Skeletal muscle tissue (tissue), 4 donors: ENCODE measurements around the gene USH2A. TPM values are rescaled to one million over a fixed set of nuclear protein-coding genes. Genes with fewer than 3 reads are reported as not detected.

Experiments used
- H3K27ac ChIP-seq: one replicate; pipeline ENCODE4 v1.7.0; 2013; ENCODE audit warnings: mild to moderate bottlenecking, low read depth, low read length, inconsistent platforms
- H3K27me3 ChIP-seq, 3 donors: one replicate each; pipeline ENCODE4 v1.7.0; 2013; ENCODE audit warnings: low read length in 3 of 3; ENCODE audit not compliant: control insufficient read depth in 3 of 3, insufficient read depth in 3 of 3
- H3K36me3 ChIP-seq, 3 donors: one replicate each; pipeline ENCODE4 v1.7.0; 2013; ENCODE audit warnings: low read length in 3 of 3; ENCODE audit not compliant: control insufficient read depth in 3 of 3, insufficient read depth in 3 of 3
- H3K4me1 ChIP-seq, 3 donors: one replicate each; pipeline ENCODE4 v1.7.0; 2013; ENCODE audit warnings: low read length in 3 of 3, mild to moderate bottlenecking in 3 of 3; ENCODE audit not compliant: control insufficient read depth in 3 of 3, insufficient read depth in 3 of 3
- H3K4me3 ChIP-seq, 3 donors: one replicate each; pipeline ENCODE4 v1.7.0; 2013; ENCODE audit warnings: low read length in 3 of 3
- H3K9ac ChIP-seq, 3 donors: one replicate each; pipeline ENCODE4 v1.7.0; 2013; ENCODE audit warnings: low read length in 3 of 3, mild to moderate bottlenecking in 3 of 3, moderate library complexity in 2 of 3, low read depth in 1 of 3
- H3K9me3 ChIP-seq, 3 donors: one replicate each; pipeline ENCODE4 v1.7.0; 2013; ENCODE audit warnings: low read length in 3 of 3; ENCODE audit not compliant: control insufficient read depth in 3 of 3
- total RNA-seq: library from RNA; depleted of rRNA; stranded (reverse); fragments of >200 nt; gene quantifications from one replicate; pipeline ENCODE4 v1.2.3, GENCODE V29; 2014
- donor health status: Osteomylitis.

The USH2A gene
- total RNA-seq, 1 donor from 2014 or later, result 0.52 TPM

DNA sequence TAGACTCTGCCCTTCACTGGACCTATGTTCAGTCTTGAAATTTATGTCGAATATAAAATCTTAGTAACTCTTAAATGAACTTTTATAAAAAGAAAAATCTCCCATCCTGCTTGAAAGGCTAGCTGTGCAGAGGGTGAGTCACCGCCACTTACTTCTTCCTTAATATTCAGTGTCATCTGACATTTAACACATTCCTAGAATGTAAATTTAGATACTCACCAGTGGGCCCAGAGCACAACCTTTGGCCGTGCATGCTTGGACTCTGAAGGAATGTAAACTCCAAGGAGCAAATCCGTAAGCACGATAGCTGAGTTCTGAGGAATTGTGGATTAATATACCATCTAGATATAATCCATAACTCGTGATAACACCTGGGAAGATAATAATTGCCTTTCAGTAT lies 452.8 kb downstream of the USH2A start:
- H3K4me3 ChIP-seq, result no peak overlapping the region
- no peak overlapping the region for H3K27ac ChIP-seq
- H3K36me3 ChIP-seq, result no peaks in the 10 kb centered on the region
- no peak overlapping the region for H3K9ac ChIP-seq
- no peaks in the 10 kb centered on the region for H3K27me3 ChIP-seq
- H3K4me1 ChIP-seq, result no peaks in the 10 kb centered on the region
- no peaks in the 10 kb centered on the region for H3K9me3 ChIP-seq

DNA sequence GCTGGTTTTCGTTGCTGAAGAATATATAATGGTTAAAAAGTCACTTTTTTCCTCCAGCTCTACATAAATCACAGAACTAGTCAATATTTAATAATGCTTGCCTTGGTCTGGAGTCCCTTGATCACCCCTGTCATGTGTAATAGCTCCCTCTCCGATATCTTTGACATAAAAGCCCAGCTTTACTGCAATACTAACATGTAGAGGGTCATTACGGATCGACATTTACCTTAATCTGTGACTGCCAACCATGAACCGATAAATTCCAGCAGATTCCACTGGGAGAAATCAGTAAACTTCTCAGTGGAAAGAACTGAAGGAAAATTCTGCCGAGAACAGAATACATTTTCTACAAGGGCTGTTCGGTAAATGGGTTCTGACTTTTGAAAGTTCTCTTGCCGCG lies 459.6 kb downstream of the USH2A start:
- no peaks in the 10 kb centered on the region for H3K9me3 ChIP-seq
- peaks cover 0 to 2% (median 0%) of the 10 kb centered on the region in 3 donors for H3K27me3 ChIP-seq
- no peaks in the 10 kb centered on the region for H3K36me3 ChIP-seq
- H3K9ac ChIP-seq, result no peak overlapping the region
- H3K27ac ChIP-seq, result no peak overlapping the region
- H3K4me1 ChIP-seq, result no peaks in the 10 kb centered on the region
- no peak overlapping the region for H3K4me3 ChIP-seq

DNA sequence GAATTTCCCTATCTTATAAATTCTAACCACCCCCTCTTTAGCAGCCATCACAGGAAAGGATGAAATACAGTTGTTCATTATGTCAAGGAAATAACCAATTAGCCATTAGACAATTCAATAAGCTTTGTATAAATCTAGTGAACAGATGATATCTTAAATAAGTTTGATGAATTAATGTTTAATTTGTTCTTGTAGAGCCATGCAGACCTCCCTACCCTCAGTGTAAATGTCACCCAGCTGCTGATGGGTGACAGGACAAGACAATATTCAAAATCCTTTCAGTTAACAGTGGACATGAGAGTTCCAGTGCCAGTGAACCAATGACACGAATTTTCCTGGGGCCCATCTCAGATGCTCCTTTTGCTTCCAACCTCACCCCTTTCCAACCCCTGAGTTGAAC lies 460.2 kb downstream of the USH2A start:
- no peak overlapping the region for H3K27ac ChIP-seq
- no peaks in the 10 kb centered on the region for H3K9me3 ChIP-seq
- no peaks in the 10 kb centered on the region for H3K36me3 ChIP-seq
- no peak overlapping the region for H3K4me3 ChIP-seq
- H3K27me3 ChIP-seq, result peaks cover 0 to 2% (median 0%) of the 10 kb centered on the region in 3 donors
- no peak overlapping the region for H3K9ac ChIP-seq
- no peaks in the 10 kb centered on the region for H3K4me1 ChIP-seq

DNA sequence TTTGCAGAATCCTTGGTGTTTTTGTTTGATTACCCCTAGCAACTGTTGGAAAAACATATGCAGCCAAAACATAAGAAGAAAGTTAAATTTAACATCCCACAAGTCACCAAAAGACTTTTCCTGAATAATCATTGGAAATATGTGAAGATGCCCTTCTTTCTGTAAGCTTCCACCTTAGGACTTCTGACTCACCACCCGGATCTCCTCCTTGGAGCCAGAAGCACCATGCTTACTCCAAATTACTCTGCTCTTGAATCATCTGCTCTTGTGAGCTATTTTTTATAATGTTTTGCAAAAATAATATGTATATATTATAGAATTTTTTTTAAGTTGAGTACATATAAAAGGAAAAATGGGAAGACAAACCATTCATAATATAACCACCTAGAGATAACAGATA lies 464.4 kb downstream of the USH2A start:
- Histone ChIP-seq H3K27me3 (peaks cover 0 to 7% (median 0%) of the 10 kb centered on the region in 3 donors), H3K4me3 (no peak overlapping the region), H3K36me3 (no peaks in the 10 kb centered on the region), H3K4me1 (no peaks in the 10 kb centered on the region), H3K9me3 (no peaks in the 10 kb centered on the region), H3K9ac (no peak overlapping the region), H3K27ac (no peak overlapping the region)

DNA sequence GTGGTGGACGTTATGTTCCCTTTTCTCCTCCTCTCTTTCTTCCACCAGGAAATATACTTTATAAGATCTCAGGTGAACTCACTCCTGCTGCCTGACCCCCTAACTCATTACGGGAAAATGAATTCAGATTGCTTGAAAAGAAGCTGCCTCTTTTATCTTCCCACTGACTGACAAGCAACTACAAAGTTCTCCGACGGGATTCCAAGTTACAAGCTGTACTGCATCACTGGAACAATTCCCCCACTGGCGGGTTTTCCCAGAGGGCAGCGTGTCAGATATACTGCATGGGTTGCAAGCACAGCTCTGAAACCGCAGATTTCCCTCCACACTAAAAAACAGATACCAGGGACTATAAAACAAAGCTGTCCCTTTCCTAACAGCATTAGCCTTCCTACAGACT lies 465.6 kb downstream of the USH2A start:
- H3K9ac ChIP-seq, result no peak overlapping the region
- H3K4me3 ChIP-seq, result no peak overlapping the region

DNA sequence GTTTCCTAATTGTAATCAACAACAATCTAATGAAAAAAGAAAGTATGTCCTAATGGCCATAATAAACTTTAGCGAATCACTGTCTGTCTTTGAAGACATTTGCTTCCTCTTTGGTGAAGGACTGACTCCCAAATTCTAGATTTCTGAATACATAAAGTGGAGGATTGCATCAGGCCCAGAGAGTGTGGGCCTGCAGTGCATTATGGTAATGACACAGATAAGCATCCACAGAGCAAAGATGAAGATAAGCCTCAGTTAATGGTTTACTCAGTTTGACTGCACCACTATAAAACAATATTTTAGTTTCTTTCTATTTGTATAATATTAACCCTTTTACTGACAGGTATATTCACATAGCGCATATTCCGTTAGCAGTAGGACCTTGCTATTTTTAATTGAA lies 490.7 kb downstream of the USH2A start:
- Histone ChIP-seq H3K4me1 (no peaks in the 10 kb centered on the region), H3K9ac (no peak overlapping the region), H3K27me3 (no peaks in the 10 kb centered on the region), H3K4me3 (no peak overlapping the region), H3K36me3 (no peaks in the 10 kb centered on the region), H3K27ac (no peak overlapping the region), H3K9me3 (no peaks in the 10 kb centered on the region)

More for the DNA sequence above, 465.6 kb downstream of the USH2A start:
- Histone ChIP-seq H3K9me3 (no peaks in the 10 kb centered on the region), H3K4me1 (no peaks in the 10 kb centered on the region), H3K27me3 (peaks cover 0 to 7% (median 0%) of the 10 kb centered on the region in 3 donors), H3K27ac (no peak overlapping the region), H3K36me3 (no peaks in the 10 kb centered on the region)

DNA sequence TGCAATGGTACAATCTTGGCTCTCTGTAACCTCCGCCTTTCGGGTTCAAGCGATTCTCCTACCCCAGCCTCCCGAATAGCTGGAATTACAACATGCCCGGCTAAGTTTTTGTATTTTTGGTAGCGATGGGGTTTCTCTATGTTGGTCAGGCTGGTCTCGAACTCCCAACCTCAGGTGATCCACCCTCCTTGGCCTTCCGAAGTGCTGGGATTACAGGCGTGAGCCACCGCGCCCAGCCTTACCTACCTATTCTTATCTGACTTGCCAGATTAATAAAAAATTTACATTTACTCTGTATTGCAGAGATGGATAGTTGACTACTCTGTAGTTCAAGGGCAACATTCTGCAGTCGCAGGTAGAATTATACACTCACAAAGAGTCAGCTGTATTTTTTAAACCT lies 496.6 kb downstream of the USH2A start:
- no peaks in the 10 kb centered on the region for H3K9me3 ChIP-seq
- no peaks in the 10 kb centered on the region for H3K27me3 ChIP-seq
- no peak overlapping the region for H3K4me3 ChIP-seq
- H3K9ac ChIP-seq, result no peak overlapping the region
- no peaks in the 10 kb centered on the region for H3K36me3 ChIP-seq
- H3K27ac ChIP-seq, result no peak overlapping the region
- H3K4me1 ChIP-seq, result no peaks in the 10 kb centered on the region

DNA sequence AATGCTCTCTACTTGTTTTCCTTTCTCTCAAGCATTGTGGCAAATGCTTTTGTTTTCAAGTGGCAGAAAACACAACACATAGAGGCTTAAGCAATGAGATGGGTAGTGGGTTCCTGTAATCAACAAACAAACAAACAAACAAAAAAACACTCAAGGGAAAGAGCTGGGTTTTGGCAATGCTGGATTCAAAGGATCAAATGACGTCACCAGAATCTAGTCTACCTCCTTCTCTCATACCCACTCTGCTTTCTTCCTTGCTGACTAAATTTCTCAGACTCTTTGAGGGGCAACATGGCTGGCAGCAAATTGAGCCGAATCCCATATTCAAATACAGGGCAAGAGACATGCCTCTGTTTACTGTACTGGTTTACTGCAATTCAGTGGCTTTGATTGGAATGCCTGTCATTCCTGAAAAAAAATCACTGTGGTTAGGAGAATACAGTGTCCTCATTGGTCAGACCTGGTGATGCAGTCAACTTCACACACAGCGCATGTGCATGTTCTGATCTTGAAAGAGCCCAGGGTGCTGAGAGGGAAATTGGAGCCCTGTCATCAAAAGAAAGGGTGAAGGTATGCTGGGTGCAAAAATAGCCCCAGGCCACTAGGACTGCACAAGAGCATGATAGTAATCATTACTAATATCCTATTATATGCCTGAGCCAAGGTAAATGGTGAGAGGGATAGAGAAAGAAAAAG lies 500.0 kb downstream of the USH2A start:
- H3K4me1 ChIP-seq, result no peaks in the 10 kb centered on the region
- no peaks in the 10 kb centered on the region for H3K9me3 ChIP-seq
- H3K4me3 ChIP-seq, result no peak overlapping the region
- no peak overlapping the region for H3K9ac ChIP-seq
- H3K27me3 ChIP-seq, result no peaks in the 10 kb centered on the region
- H3K36me3 ChIP-seq, result no peaks in the 10 kb centered on the region
- no peak overlapping the region for H3K27ac ChIP-seq

DNA sequence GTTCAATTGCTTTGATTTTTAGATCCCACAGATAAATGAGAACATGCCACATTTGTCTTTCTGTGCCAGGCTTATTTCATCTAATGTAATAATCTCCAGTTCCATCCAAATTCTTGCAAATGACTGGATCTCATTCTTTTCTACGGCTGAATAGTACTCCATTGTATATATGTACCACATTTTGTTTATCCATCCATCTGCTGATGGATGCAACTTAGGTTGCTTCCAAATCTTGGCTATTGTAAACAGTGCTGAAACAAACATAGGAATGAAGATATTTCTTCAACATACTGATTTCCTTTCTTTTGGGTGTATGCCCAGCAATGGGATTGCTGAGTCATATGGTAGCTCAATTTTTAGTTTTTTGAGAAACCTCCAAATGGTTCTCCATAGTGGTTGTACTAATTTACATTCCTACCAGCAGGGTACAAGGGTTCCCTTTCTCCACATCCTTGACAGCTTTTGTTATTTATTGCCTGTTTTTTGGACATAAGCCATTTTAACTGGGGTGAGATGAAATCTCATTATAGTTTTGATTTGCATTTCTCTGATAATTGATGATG lies 511.8 kb downstream of the USH2A start:
- Histone ChIP-seq H3K27ac (no peak overlapping the region), H3K9me3 (no peaks in the 10 kb centered on the region), H3K27me3 (no peaks in the 10 kb centered on the region), H3K9ac (no peak overlapping the region), H3K4me1 (no peaks in the 10 kb centered on the region), H3K4me3 (no peak overlapping the region), H3K36me3 (no peaks in the 10 kb centered on the region)

DNA sequence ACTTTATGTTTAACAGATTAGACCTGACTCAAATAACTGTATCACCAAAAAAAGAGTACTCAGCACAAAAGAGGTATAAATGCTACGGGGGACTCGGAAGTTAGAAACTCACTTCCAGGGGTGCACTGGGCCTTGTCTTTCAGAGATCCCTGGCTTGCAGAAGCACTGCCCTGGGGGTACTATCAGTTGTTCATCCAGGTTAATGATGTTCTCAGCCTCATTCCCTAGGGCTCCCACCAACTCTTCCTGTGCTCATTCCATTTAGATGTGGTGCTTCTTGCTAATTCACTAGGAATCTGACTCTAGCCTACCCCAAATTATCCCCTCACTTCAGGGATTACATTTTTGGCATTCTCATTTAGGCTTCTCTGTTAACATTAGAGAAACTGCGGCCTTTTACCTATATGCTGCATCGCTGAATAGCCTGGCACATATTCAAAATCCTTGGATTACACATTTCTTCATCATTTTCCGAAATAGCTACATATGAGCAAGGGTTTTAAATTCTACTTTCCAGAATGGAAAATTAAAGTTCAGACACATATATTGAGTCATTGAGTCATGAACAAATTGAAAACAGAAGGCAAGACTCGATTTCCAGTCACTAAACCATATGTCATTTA lies 517.6 kb downstream of the USH2A start:
- Histone ChIP-seq H3K36me3 (no peaks in the 10 kb centered on the region), H3K9me3 (no peaks in the 10 kb centered on the region), H3K4me3 (no peak overlapping the region), H3K27ac (no peak overlapping the region), H3K4me1 (no peaks in the 10 kb centered on the region), H3K27me3 (no peaks in the 10 kb centered on the region), H3K9ac (no peak overlapping the region)
